Panc1 (cell line): ENCODE data around the gene DNM1. TPM values are rescaled to one million over a fixed set of nuclear protein-coding genes. Genes with fewer than 3 reads are reported as not detected.

Experiments
- ATAC-seq: fragments of 200-7000 bp; cut with Tn5 transposase; 2 replicates; pipeline ENCODE4 v1.9.1; 2020; ENCODE audit warnings: mild to moderate bottlenecking, moderate library complexity
- BruUV-seq: library from RNA; stranded (reverse); fragments of 400-500 nt; replicated peaks from 2 replicates; lab custom pipeline; 2021; lab: Mats Ljungman, UMichigan
- CTCF ChIA-PET: fragments of 300-600 bp; sonication (Branson Sonifier 250); formaldehyde crosslinking; loops from one replicate; lab custom pipeline; 2022; ENCODE audit warnings: antibody characterized with exemption; lab: Charles Lee
- POLR2A ChIA-PET: fragments of 300-600 bp; sonication (Branson Sonifier 250); formaldehyde crosslinking; loops from one replicate; lab custom pipeline; 2022; ENCODE audit warnings: antibody characterized with exemption; lab: Charles Lee
- DNase-seq: peaks from one replicate; pipeline ENCODE4 v3.0.0-alpha.2; 2010; ENCODE audit warnings: low read depth, low spot score
- H3K27ac ChIP-seq: 2 replicates; pipeline ENCODE4 v1.5.1; 2011; ENCODE audit warnings: mild to moderate bottlenecking, low read length, inconsistent platforms
- H3K27me3 ChIP-seq: fragments of 200-500 bp; sonication (Bioruptor generic); 2 replicates; pipeline ENCODE4 v1.6.0; 2014; ENCODE audit warnings: low read length, inconsistent platforms; ENCODE audit not compliant: control insufficient read depth, insufficient read depth
- H3K36me3 ChIP-seq: fragments of 200-500 bp; sonication (Bioruptor generic); 2 replicates; pipeline ENCODE4 v1.5.1; 2014; ENCODE audit warnings: inconsistent platforms, mild to moderate bottlenecking, low read length, moderate library complexity; ENCODE audit not compliant: control insufficient read depth, insufficient read depth
- H3K4me1 ChIP-seq: 2 replicates; pipeline ENCODE4 v1.5.1; 2011; ENCODE audit warnings: inconsistent platforms, mild to moderate bottlenecking, low read length, moderate library complexity; ENCODE audit not compliant: control insufficient read depth, insufficient read depth
- H3K4me3 ChIP-seq, 2 experiments: 2 replicates each; pipeline ENCODE4 v1.5.1; 2011 to 2012; ENCODE audit warnings: low read depth in 2 of 2, low read length in 2 of 2, mild to moderate bottlenecking in 2 of 2, inconsistent platforms in 1 of 2, moderate library complexity in 1 of 2
- H3K9me3 ChIP-seq: fragments of 200-500 bp; sonication (Bioruptor generic); 2 replicates; pipeline ENCODE4 v1.5.1; 2014; ENCODE audit warnings: low read depth, mild to moderate bottlenecking, inconsistent platforms, low read length, moderate library complexity; ENCODE audit not compliant: control insufficient read depth, insufficient read depth
- CTCF ChIP-seq: fragments of 450-650 bp; IDR thresholded peaks from 2 replicates; pipeline ENCODE4 v1.5.1; 2017; ENCODE audit warnings: mild to moderate bottlenecking
- POLR2AphosphoS5 ChIP-seq: IDR thresholded peaks from 2 replicates; pipeline ENCODE4 v1.6.1; 2012; ENCODE audit warnings: mild to moderate bottlenecking, low read depth, low read length, moderate library complexity
- REST ChIP-seq, 2 experiments: IDR thresholded peaks; 2 replicates each; pipeline ENCODE4 v1.6.1; 2011 to 2012; ENCODE audit warnings: low read depth in 2 of 2, control low read depth in 1 of 2, low read length in 1 of 2, mild to moderate bottlenecking in 1 of 2, moderate library complexity in 1 of 2; ENCODE audit not compliant: insufficient read depth in 1 of 2
- SIN3A ChIP-seq: IDR thresholded peaks from 2 replicates; pipeline ENCODE4 v1.6.1; 2012; ENCODE audit warnings: low read depth, mild to moderate bottlenecking, low read length, moderate library complexity, borderline replicate concordance; ENCODE audit not compliant: insufficient read depth
- TCF7L2 ChIP-seq: IDR thresholded peaks from 2 replicates; pipeline ENCODE4 v1.6.1; 2011; ENCODE audit warnings: mild to moderate bottlenecking, low read depth, low read length, inconsistent platforms
- in situ Hi-C: cut with HindIII; loops from 2 replicates; pipeline ENCODE4 v1.10.0; 2016; ENCODE audit warnings: low sequenced_read_pairs, low pct_unique_long_range_greater_than_20kb
- intact Hi-C: fragments of 100-400 bp; cut with micrococcal nuclease; formaldehyde crosslinking; loops from one replicate; pipeline ENCODE4 v1.10.0; 2022; ENCODE audit not compliant: unreplicated experiment
- total RNA-seq: library from RNA; stranded (reverse); gene quantifications from one replicate; pipeline ENCODE4 v1.2.1, GENCODE V29; 2021; ENCODE audit not compliant: unreplicated experiment

Gene DNM1
- total RNA-seq, 1 experiment from 2014 or later = 18.7 TPM

GRCh38 chr9:128185979-128186965 is 16.9 kb upstream of the DNM1 start:
- no peak for TF ChIP-seq POLR2AphosphoS5
- TF ChIP-seq TCF7L2 = no peak
- no peak for TF ChIP-seq SIN3A
- no peak for TF ChIP-seq REST (IDR thresholded peaks at IDR 0.05; ENCODE audit: insufficient read depth in 1 of 2, low read depth in 2 of 2, low read length in 1 of 2)
- TF ChIP-seq CTCF = no peak
- POLR2A ChIA-PET = interaction anchor here (0.7 kb wide), 1 partner anchor 644 kb away, joined by 9 read pairs; no protein-coding TSS in a partner anchor
- no peaks in the 10 kb centered on the region; the same call in none of the 2 replicates for H3K36me3 ChIP-seq
- ATAC-seq (no peak), DNase-seq (no peak)
- intact Hi-C loops (no loop called here), in situ Hi-C loops (no loop called here)
- H3K4me3 ChIP-seq = no peak overlapping the region
- H3K27ac ChIP-seq = no peak overlapping the region
- no TSS peak for BruUV-seq
- CTCF ChIA-PET = interaction anchor here (0.5 to 0.6 kb wide), 2 partner anchors 20 to 91 kb away, joined by 3 read pairs; no protein-coding TSS in a partner anchor
- H3K27me3 ChIP-seq = no peaks in the 10 kb centered on the region
- no peaks in the 10 kb centered on the region for H3K9me3 ChIP-seq
- H3K4me1 ChIP-seq = no peaks in the 10 kb centered on the region; the same call in 1 of the 2 replicates

- intact Hi-C loops = no loop called here
- Histone ChIP-seq H3K27ac (no peak overlapping the region), H3K4me1 (no peaks in the 10 kb centered on the region; the same call in 1 of the 2 replicates), H3K4me3 (no peak overlapping the region), H3K9me3 (no peaks in the 10 kb centered on the region), H3K36me3 (no peaks in the 10 kb centered on the region; the same call in none of the 2 replicates), H3K27me3 (no peaks in the 10 kb centered on the region)
- DNase-seq (no peak), ATAC-seq (no peak)
- in situ Hi-C loops = no loop called here
- ChIA-PET POLR2A (interaction anchor here (0.7 kb wide), 1 partner anchor 643 kb away, joined by 9 read pairs; no protein-coding TSS in a partner anchor), CTCF (interaction anchor here (0.6 kb wide), 1 partner anchor 90 kb away, joined by 3 read pairs; no protein-coding TSS in a partner anchor)
- TF ChIP-seq POLR2AphosphoS5 = no peak
- no peak for TF ChIP-seq REST (IDR thresholded peaks at IDR 0.05; ENCODE audit: insufficient read depth in 1 of 2, low read depth in 2 of 2, low read length in 1 of 2)
- TF ChIP-seq CTCF = no peak
- no peak for TF ChIP-seq TCF7L2
- no peak for TF ChIP-seq SIN3A
- BruUV-seq = no TSS peak
These were observed 15.8 kb upstream of the DNM1 start for GRCh38 chr9:128187361-128187760.
